ENCODE data around the gene LYST. TPM values are rescaled to one million over a fixed set of nuclear protein-coding genes. Genes with fewer than 3 reads are reported as not detected.

The LYST gene
- total and polyA plus RNA-seq, 10 of the 15 experiments (the other 5 are each of a cell fraction or from before 2014, with no cell fraction given): 3.3 to 28.1 (median 5.6) TPM

- H3K36me3 ChIP-seq (ENCODE audit: control insufficient read depth in 2 of 2, insufficient read depth in 2 of 2, low read length in 1 of 2): no peaks in the 10 kb centered on the region
- no peaks in the 10 kb centered on the region for H3K27me3 ChIP-seq (replicated peaks in 1 of 2; ENCODE audit: control insufficient read depth in 2 of 2, insufficient read depth in 2 of 2, low read length in 1 of 2)
- whole genome bisulfite sequencing (ENCODE audit: insufficient coverage, insufficient replicate concordance, low lambda C conversion rate, missing lambda C conversion rate): 1% methylated on average over 8 of the region's 8 CpGs
- no peaks in the 10 kb centered on the region for H3K79me2 ChIP-seq (ENCODE audit: control insufficient read depth, insufficient read depth, low read length)
- no peak overlapping the region for H3K27ac ChIP-seq (ENCODE audit: control insufficient read depth, insufficient read depth)
- BruUV-seq (replicated peaks): no TSS peak
- POLR2A ChIA-PET: interaction anchor here (0.6 to 1.5 kb wide), 3 partner anchors 8 to 45 kb away, joined by 3 to 11 read pairs (median 7); no protein-coding TSS in a partner anchor
- SMC1A ChIA-PET (ENCODE audit: uncharacterized antibody, unreplicated experiment): interaction anchor here (1.0 to 2.0 kb wide), 5 partner anchors 10 to 36 kb away, joined by 3 to 7 read pairs (median 4); no protein-coding TSS in a partner anchor
- no peak overlapping the region for H3K9ac ChIP-seq (ENCODE audit: control insufficient read depth, insufficient read depth, low read length)
- peaks cover 4% of the 10 kb centered on the region; the same call in 1 of the 2 replicates for H3K4me1 ChIP-seq (ENCODE audit: control insufficient read depth, insufficient read depth, low read length)
- no peak overlapping the region for H3K4me2 ChIP-seq (ENCODE audit: control insufficient read depth, insufficient read depth)
- H2AFZ ChIP-seq (ENCODE audit: control insufficient read depth, low read depth, low read length): no peak overlapping the region
- CTCF ChIA-PET: interaction anchor here (1.4 kb wide), 1 partner anchor 310 kb away, joined by 3 read pairs; no protein-coding TSS in a partner anchor
- no peaks in the 10 kb centered on the region for H4K20me1 ChIP-seq (ENCODE audit: control insufficient read depth, insufficient read depth)
- no peak overlapping the region for H3K4me3 ChIP-seq
- FAIRE-seq (no peak), ATAC-seq (peak; percentile 78), DNase-seq (ENCODE audit: low read depth, low spot score) (no peak)
- RAD21 ChIA-PET (ENCODE audit: unreplicated experiment): interaction anchor here (1.2 to 1.8 kb wide), 2 partner anchors 29 to 45 kb away, joined by 3 to 4 read pairs; partner anchors contain the start of gene LYST
- intact Hi-C loops (cut with micrococcal nuclease; ENCODE audit: unreplicated experiment) (loop anchor here (5.0 kb wide), 1 partner anchor 42 kb away; no protein-coding TSS in a partner anchor), in situ Hi-C loops (cut with MboI) (no loop called here)
- no peaks in the 10 kb centered on the region for H3K9me3 ChIP-seq (replicated peaks; ENCODE audit: control insufficient read depth, insufficient read depth, low read length)
- TF ChIP-seq NFIC (IDR thresholded peaks at IDR 0.05; ENCODE audit: low read depth, low read length) (peak; percentile 20; the same call in 1 of the 2 replicates), DPF2 (IDR thresholded peaks at IDR 0.05) (peak; percentile 37; the same call in 1 of the 2 replicates), MEF2B (IDR thresholded peaks at IDR 0.05; ENCODE audit: partially characterized antibody, poor library complexity, severe bottlenecking) (no peak), JUNB (IDR thresholded peaks at IDR 0.05) (peak; percentile 90), BCL11A (IDR thresholded peaks at IDR 0.05; ENCODE audit: low read depth, low read length) (peak; percentile 66; the same call in 1 of the 2 replicates), IRF4 (IDR thresholded peaks at IDR 0.05; ENCODE audit: low read depth, low read length) (peak; percentile 49; the same call in 1 of the 2 replicates), CUX1 (IDR thresholded peaks at IDR 0.05; ENCODE audit: insufficient replicate concordance, low read depth, low read length) (no peak), TCF12 (IDR thresholded peaks at IDR 0.05; ENCODE audit: low read depth, low read length) (no peak), YY1 (IDR thresholded peaks at IDR 0.05; ENCODE audit: low read depth, low read length) (0 out of 2 replicates have a peak, but pooled peaks have one; percentile 42), HSF1 (IDR thresholded peaks at IDR 0.05; ENCODE audit: low read depth, low read length) (no peak), EED (IDR thresholded peaks at IDR 0.05; ENCODE audit: low read depth) (peak; percentile 65), ESRRA (IDR thresholded peaks at IDR 0.05; ENCODE audit: low read length) (no peak), CEBPB (IDR thresholded peaks at IDR 0.05; ENCODE audit: borderline replicate concordance in 1 of 2, low read depth in 2 of 2, low read length in 2 of 2) (no peak), MXI1 (IDR thresholded peaks at IDR 0.05; ENCODE audit: low read depth, low read length) (no peak), RUNX3 (IDR thresholded peaks at IDR 0.05; ENCODE audit: low read length) (peak; percentile 77), IKZF2 (IDR thresholded peaks at IDR 0.05) (peak; percentile 55 to 63; a peak in 3 of 4 replicates), SRF (IDR thresholded peaks at IDR 0.05; ENCODE audit: low read depth in 2 of 2, low read length in 2 of 2) (0 out of 4 replicates have a peak, but pooled peaks of 1 of the 2 experiments have one; percentile 47)
Observed at GRCh38 chr1:235910357-235911299, 43.9 kb upstream of the LYST start.
